ENCODE measurements around the gene FBXO17. TPM values are rescaled to one million over a fixed set of nuclear protein-coding genes. Genes with fewer than 3 reads are reported as not detected.

The FBXO17 gene
- polyA plus RNA-seq, 1 donor from 2014 or later: not detected

DNA sequence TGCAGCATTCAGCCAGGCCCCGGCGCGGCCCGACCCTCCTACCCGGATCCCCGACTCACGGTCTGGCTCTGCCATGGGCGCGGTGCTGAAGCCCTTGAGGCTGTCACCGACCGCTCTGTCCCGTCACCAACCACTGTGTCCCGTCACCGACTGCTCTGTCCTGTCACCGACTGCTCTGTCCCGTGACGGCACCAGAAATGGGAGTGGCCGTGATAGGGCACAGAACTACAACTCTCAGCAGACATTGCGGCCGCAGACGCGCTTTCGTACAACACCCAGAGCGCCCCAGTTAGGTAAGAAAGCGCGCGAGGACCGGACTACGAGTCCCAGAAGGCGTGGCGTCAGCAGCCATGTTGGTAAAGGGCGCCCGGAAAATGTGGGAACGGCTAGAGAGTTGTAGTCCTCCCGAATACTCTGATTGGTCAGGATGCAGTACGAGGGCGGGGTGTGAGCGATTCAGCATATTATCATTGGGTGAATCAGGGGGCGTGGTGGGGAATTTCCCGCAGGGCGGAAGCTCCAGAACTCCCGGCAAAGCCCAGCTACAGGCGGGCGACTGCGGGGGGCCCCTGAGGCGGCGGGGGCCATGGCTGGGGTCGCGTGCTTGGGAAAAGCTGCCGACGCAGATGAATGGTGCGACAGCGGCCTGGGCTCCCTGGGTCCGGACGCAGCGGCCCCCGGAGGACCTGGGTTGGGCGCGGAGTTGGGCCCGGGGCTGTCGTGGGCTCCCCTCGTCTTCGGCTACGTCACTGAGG lies 75.9 kb downstream of the FBXO17 start, which contains the start of the genes NFKBIB and SIRT2:
NFKBIB (plus strand) TSS at position 523 of the 755 bp plus-strand sequence; CDS start at position 587, 64 bp downstream.
SIRT2 (minus strand) TSS at position 172 of the 755 bp plus-strand sequence; CDS start at position 75, 97 bp downstream.
- Histone ChIP-seq H3K27ac (ENCODE audit: low read length) (peak within 1 kb of the TSS; percentile 82), H3K79me2 (replicated peaks; ENCODE audit: insufficient read depth, low read length) (no peaks in the 10 kb centered on the region), H3F3A (ENCODE audit: insufficient read depth, low read length, poor library complexity, severe bottlenecking) (no peaks in the 10 kb centered on the region), H2AFZ (ENCODE audit: low read depth, low read length) (peak within 1 kb of the TSS; percentile 87), H3K9me3 (ENCODE audit: low read length) (no peaks in the 10 kb centered on the region), H3K36me3 (ENCODE audit: insufficient read depth, low read length) (no peaks in the 10 kb centered on the region), H4K20me1 (ENCODE audit: insufficient read depth) (no peaks in the 10 kb centered on the region), H3K4me2 (ENCODE audit: low read length) (peak within 1 kb of the TSS; percentile 99), H3K9ac (ENCODE audit: low read length) (peak within 1 kb of the TSS; percentile 76), H3K4me3 (ENCODE audit: low read length) (peak within 1 kb of the TSS; percentile 83), H3K27me3 (ENCODE audit: insufficient read depth, low read depth, low read length) (no peaks in the 10 kb centered on the region), H3K9me2 (ENCODE audit: insufficient read depth, low read length) (no peaks in the 10 kb centered on the region)
- TF ChIP-seq RAD21 (conservative IDR thresholded peaks at IDR 0.05): peak; percentile 13
- TF ChIP-seq REST (IDR thresholded peaks at IDR 0.05; ENCODE audit: borderline replicate concordance): peak; percentile 18
- TF ChIP-seq TAF1 (IDR thresholded peaks at IDR 0.05; ENCODE audit: low read depth): peak; percentile 41
- peak; percentile 44 for TF ChIP-seq SMC3 (conservative IDR thresholded peaks at IDR 0.05; ENCODE audit: poor library complexity)
- TF ChIP-seq POLR2AphosphoS5 (IDR thresholded peaks at IDR 0.05): peak; percentile 81
- TF ChIP-seq EP300 (conservative IDR thresholded peaks at IDR 0.05; ENCODE audit: poor library complexity, severe bottlenecking): peak; percentile 57
- no peak for TF ChIP-seq EZH2 (IDR thresholded peaks at IDR 0.05; ENCODE audit: borderline replicate concordance, insufficient read depth, low read length, poor library complexity, severe bottlenecking)
- peak; percentile 55 for TF ChIP-seq CTCF (IDR thresholded peaks at IDR 0.05; ENCODE audit: poor library complexity, severe bottlenecking)
- TF ChIP-seq MXI1 (conservative IDR thresholded peaks at IDR 0.05; ENCODE audit: poor library complexity, severe bottlenecking): peak; percentile 81

- peak overlapping the region; percentile 51 for H2AFZ ChIP-seq (ENCODE audit: low read depth, low read length)
- H3K27me3 ChIP-seq (ENCODE audit: insufficient read depth, low read depth, low read length): no peaks in the 10 kb centered on the region
- no peaks in the 10 kb centered on the region for H3F3A ChIP-seq (ENCODE audit: insufficient read depth, low read length, poor library complexity, severe bottlenecking)
- no peaks in the 10 kb centered on the region for H3K9me3 ChIP-seq (ENCODE audit: low read length)
- H3K9ac ChIP-seq (ENCODE audit: low read length): peak overlapping the region; percentile 76
- TF ChIP-seq CTCF (IDR thresholded peaks at IDR 0.05; ENCODE audit: poor library complexity, severe bottlenecking): no peak
- peak; percentile 17 for TF ChIP-seq REST (IDR thresholded peaks at IDR 0.05; ENCODE audit: borderline replicate concordance)
- no peaks in the 10 kb centered on the region for H3K36me3 ChIP-seq (ENCODE audit: insufficient read depth, low read length)
- H3K79me2 ChIP-seq (replicated peaks; ENCODE audit: insufficient read depth, low read length): no peaks in the 10 kb centered on the region
- H3K9me2 ChIP-seq (ENCODE audit: insufficient read depth, low read length): no peaks in the 10 kb centered on the region
- H4K20me1 ChIP-seq (ENCODE audit: insufficient read depth): no peaks in the 10 kb centered on the region
- peak overlapping the region; percentile 49 for H3K27ac ChIP-seq (ENCODE audit: low read length)
- H3K4me3 ChIP-seq (ENCODE audit: low read length): peak overlapping the region; percentile 83
- H3K4me2 ChIP-seq (ENCODE audit: low read length): peak overlapping the region; percentile 99
These were observed 76.6 kb downstream of the FBXO17 start for GRCh38 chr19:38898788-38899446.

Measured in neural cell (in vitro differentiated cells).